ENCODE results near the gene ZNF827.

ZNF827 gene

DNA sequence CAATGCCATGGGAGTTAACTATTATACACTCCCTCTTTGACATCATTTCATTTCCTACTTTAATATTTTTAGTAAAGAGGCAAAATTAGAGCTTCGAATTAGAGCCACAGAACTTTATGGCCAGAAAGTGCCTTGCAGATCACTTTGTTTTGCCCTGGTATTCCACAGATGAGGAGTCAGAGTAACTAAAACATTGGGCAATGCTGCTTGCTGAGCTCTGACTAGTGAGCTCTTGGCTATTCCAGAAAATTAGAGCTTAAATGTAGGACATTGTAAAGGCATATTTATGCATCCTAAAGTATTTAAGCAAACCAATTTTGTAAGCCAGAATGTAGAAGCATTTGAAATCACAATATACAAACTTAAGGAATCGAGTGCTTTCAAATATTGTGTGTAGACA lies 6.3 kb upstream of the ZNF827 start:
- no peaks in the 10 kb centered on the region for H3K9me3 ChIP-seq (ENCODE audit: control insufficient read depth, low read length)

DNA sequence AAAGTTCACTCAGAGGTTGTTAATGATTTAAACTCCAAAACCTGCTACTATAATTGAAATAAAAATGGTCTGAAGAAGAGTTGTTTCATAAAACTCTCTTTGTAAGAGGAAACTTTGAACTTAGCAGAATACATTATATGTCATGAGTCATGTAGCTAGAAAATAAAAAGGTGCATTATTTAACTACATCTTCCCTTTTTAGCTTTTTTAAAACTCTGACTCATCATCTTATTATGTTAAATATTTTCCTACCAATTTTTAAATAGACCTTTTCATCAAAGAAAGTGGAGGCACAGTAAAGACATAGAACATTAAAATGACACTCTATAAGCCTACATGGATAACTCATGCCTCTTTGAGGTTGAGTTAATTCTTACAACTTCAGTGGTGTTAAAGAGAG lies 1.2 kb upstream of the ZNF827 start:
- no peak overlapping the region for H3K9ac ChIP-seq (ENCODE audit: low read length)
- H3K27me3 ChIP-seq (replicated peaks; ENCODE audit: control insufficient read depth, insufficient read depth, low read length), result no peaks in the 10 kb centered on the region
- peaks cover 24% of the 10 kb centered on the region for H3K4me1 ChIP-seq (ENCODE audit: control insufficient read depth, insufficient read depth, low read length)
- peak; percentile 46 for DNase-seq (ENCODE audit: low read depth)
- no peak overlapping the region for H3K4me3 ChIP-seq (ENCODE audit: low read length)
- no peaks in the 10 kb centered on the region for H3K9me3 ChIP-seq (ENCODE audit: control insufficient read depth, low read length)
- H3K36me3 ChIP-seq (ENCODE audit: control insufficient read depth, insufficient read depth, low read length, severe bottlenecking), result no peaks in the 10 kb centered on the region

More for the DNA sequence above, 6.3 kb upstream of the ZNF827 start:
- Histone ChIP-seq H3K4me3 (ENCODE audit: low read length) (no peak overlapping the region), H3K36me3 (ENCODE audit: control insufficient read depth, insufficient read depth, low read length, severe bottlenecking) (no peaks in the 10 kb centered on the region), H3K9ac (ENCODE audit: low read length) (no peak overlapping the region), H3K27me3 (replicated peaks; ENCODE audit: control insufficient read depth, insufficient read depth, low read length) (no peaks in the 10 kb centered on the region), H3K4me1 (ENCODE audit: control insufficient read depth, insufficient read depth, low read length) (peaks cover 3% of the 10 kb centered on the region)
- DNase-seq (ENCODE audit: low read depth), result peak; percentile 61

DNA sequence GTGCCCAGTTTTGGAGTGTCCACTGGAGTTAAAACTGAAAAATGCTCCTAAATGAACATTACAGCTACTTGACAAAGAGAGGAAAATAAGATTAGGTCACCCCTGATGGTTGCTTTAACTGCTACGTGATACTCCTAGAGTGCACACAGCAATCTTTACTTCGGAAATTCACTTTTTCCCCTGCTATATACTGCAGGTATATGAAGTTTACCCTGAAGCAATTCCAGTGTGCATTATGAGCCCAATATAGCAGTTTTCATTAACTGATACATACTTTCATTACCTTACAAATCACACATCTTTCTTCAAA lies 773 bp upstream of the ZNF827 start:
- Histone ChIP-seq H3K36me3 (ENCODE audit: control insufficient read depth, insufficient read depth, low read length, severe bottlenecking) (no peaks in the 10 kb centered on the region), H3K4me3 (ENCODE audit: low read length) (peak overlapping the region; percentile 99), H3K27me3 (replicated peaks; ENCODE audit: control insufficient read depth, insufficient read depth, low read length) (no peaks in the 10 kb centered on the region), H3K9me3 (ENCODE audit: control insufficient read depth, low read length) (no peaks in the 10 kb centered on the region), H3K4me1 (ENCODE audit: control insufficient read depth, insufficient read depth, low read length) (peaks cover 29% of the 10 kb centered on the region), H3K9ac (ENCODE audit: low read length) (peak overlapping the region; percentile 95)
- peak; percentile 47 for DNase-seq (ENCODE audit: low read depth)

DNA sequence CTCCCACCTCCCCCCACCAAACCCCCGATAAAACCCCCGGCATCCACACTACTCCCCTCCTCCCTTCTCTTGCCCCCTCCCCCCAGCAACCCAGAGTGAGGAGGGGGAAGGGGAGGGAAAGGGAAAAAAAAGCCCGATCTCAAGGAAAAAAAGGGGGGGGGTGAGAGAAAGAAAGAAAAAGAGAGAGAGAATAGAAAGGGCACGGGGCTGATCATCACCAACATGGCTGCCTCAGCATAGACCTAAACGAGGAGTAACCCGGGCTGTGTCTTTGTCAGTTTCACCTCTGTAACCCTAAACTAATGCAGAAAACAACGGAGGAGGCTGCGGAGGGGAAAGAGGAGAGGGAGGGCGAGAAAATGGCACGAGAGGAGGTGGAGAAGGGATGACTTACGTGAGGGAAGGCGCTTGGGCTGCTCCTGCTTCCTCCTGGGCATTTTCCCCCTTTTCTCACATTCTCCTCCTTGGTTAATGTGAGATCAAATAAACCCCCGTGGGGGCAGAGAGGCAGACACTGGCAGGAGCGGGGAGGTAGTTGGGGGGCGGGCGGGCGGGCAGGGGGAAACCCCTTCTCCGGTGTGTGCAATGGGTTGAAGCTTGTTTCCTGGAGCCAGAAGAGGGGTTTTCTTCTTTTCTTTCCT lies 532 bp downstream of the ZNF827 start:
- peak; percentile 66 for DNase-seq (ENCODE audit: low read depth)
- peak overlapping the region; percentile 99 for H3K4me3 ChIP-seq (ENCODE audit: low read length)
- H3K36me3 ChIP-seq (ENCODE audit: control insufficient read depth, insufficient read depth, low read length, severe bottlenecking), result no peaks in the 10 kb centered on the region
- no peaks in the 10 kb centered on the region for H3K27me3 ChIP-seq (replicated peaks; ENCODE audit: control insufficient read depth, insufficient read depth, low read length)
- peaks cover 30% of the 10 kb centered on the region for H3K4me1 ChIP-seq (ENCODE audit: control insufficient read depth, insufficient read depth, low read length)
- H3K9me3 ChIP-seq (ENCODE audit: control insufficient read depth, low read length), result no peaks in the 10 kb centered on the region
- peak overlapping the region; percentile 95 for H3K9ac ChIP-seq (ENCODE audit: low read length)

DNA sequence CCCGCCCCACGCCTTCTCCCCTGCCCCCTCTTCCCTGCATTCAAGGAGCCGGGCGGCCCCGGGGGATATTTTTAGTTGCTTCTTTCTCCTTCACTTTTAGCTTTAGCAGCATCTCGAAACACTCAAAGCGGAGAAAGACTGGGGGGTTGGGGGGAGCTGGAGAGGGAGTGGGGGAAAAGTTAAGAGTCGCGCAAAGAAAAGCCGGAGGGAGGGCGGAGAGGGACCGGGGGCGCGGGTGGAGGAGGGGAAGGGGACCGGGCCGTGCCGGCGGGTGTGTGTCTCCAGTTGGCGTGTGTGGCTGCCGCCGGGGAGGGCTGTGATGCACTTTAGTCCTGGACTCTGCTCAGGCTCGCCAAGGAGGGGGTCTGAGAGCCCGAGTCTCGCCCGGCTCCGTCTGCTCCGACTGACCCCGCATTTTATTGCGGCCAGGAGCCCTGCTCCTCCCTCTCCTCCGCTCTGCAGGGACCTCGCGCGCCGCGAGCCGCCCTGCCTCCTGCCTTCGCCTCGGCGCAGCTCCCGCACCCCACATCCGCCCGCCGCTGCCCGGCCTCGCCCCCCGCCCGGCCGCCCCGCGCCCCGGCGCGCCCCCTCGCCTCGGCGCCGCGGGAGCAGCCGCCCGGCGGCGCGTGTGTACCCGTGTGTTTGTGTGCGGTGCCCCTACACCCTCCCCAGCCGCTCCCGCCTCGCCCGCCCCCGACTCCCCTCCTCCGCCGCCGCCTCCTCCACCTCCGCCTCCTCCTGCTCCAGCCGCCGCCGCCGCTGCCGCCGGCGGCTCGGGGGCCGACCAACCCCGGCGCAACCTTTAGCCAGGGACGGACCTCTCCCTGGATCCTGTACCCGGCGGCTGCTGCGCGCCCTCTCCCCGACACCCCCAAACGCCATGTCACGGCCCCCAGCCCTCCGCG lies 1.4 kb downstream of the ZNF827 start:
- Histone ChIP-seq H3K36me3 (ENCODE audit: control insufficient read depth, insufficient read depth, low read length, severe bottlenecking) (no peaks in the 10 kb centered on the region), H3K4me3 (ENCODE audit: low read length) (peak overlapping the region; percentile 99), H3K4me1 (ENCODE audit: control insufficient read depth, insufficient read depth, low read length) (peaks cover 30% of the 10 kb centered on the region), H3K9ac (ENCODE audit: low read length) (peak overlapping the region; percentile 96), H3K27me3 (replicated peaks; ENCODE audit: control insufficient read depth, insufficient read depth, low read length) (no peaks in the 10 kb centered on the region), H3K9me3 (ENCODE audit: control insufficient read depth, low read length) (no peaks in the 10 kb centered on the region)
- DNase-seq (ENCODE audit: low read depth), result peak; percentile 76

DNA sequence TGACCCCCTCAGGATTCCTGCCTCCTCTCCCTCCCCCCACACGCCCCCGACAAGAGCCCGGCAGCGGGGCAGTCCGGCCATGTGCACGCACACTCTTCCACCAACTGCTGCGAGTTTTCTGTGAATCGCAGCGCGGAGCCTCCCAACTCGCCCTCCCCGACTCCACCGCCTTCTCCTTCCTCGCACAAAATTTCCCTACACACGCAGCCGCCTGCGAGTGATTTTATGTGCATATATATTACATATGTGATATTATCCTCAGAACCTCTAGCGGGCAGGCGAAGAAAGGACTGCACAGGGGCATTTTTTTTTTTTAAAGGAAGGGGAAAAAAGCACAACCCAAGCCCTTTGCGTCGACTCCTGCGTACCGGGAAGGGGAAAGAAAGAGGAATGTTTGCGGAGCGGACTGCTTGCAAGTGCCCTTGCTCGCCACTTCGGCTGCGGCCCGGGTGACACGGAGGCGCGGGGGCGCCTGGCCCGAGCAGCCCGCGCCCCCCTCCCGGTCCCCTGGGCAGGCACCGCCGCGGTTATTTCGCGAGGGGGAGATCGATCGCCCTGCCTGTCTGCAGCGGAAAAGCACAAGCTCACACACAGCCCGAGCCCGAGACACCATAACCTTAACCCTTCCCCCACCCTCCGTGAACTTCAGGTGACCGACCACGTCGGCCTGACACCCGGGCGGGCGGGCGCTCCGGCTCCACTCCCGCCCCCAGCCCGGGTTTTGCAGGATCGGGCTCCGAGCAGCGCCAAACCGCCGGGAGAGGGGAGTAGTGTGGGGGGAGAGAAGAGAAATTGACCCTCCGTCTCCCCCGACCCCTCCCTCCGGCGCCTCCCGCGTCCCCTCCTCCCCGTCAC lies 2.3 kb downstream of the ZNF827 start:
- H3K4me1 ChIP-seq (ENCODE audit: control insufficient read depth, insufficient read depth, low read length), result peaks cover 30% of the 10 kb centered on the region
- peak overlapping the region; percentile 96 for H3K9ac ChIP-seq (ENCODE audit: low read length)
- peak; percentile 85 for DNase-seq (ENCODE audit: low read depth)
- H3K4me3 ChIP-seq (ENCODE audit: low read length), result peak overlapping the region; percentile 94
- no peaks in the 10 kb centered on the region for H3K9me3 ChIP-seq (ENCODE audit: control insufficient read depth, low read length)
- H3K27me3 ChIP-seq (replicated peaks; ENCODE audit: control insufficient read depth, insufficient read depth, low read length), result no peaks in the 10 kb centered on the region
- H3K36me3 ChIP-seq (ENCODE audit: control insufficient read depth, insufficient read depth, low read length, severe bottlenecking), result no peaks in the 10 kb centered on the region

DNA sequence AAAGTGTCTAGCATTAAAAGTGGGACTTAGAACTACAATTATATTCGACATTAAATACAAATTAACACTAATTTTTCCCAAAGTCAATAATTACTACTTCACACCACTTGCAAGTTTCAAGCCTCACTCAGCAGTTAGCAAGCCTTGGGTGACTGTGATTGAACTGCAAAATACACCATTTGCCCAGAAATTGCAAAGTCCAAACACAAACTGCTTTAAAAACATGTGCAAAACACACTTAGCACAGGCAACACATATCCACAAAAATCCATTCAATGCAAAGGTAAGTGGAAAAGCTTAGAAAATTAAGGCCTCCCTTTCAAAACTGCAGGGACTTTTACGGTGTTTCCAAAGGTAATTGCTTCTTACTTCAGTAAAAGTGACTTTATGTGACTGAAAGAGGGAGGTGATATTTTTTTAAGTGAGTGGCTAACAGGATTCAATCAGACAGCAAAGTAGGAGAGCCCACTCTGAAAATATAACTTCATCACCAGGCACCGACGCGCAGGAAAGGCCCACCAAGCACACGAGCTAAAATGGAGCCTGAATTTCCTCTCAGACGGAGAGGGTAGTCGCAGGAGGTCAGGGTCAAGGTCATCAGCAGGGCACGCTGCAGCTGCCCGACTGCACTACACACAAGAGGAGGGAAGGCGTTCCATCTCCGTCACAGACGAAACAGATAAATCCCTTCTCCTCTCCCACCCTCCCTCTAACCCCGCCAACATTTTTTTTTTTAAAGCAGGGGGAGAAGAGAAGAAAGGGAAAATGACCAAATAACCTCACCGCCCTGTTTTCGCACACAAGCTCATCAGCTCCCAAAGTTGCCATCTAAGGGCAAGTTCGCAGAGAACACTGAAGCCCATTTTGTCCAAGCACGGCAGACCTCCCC lies 3.1 kb downstream of the ZNF827 start:
- DNase-seq (ENCODE audit: low read depth), result peak; percentile 18

DNA sequence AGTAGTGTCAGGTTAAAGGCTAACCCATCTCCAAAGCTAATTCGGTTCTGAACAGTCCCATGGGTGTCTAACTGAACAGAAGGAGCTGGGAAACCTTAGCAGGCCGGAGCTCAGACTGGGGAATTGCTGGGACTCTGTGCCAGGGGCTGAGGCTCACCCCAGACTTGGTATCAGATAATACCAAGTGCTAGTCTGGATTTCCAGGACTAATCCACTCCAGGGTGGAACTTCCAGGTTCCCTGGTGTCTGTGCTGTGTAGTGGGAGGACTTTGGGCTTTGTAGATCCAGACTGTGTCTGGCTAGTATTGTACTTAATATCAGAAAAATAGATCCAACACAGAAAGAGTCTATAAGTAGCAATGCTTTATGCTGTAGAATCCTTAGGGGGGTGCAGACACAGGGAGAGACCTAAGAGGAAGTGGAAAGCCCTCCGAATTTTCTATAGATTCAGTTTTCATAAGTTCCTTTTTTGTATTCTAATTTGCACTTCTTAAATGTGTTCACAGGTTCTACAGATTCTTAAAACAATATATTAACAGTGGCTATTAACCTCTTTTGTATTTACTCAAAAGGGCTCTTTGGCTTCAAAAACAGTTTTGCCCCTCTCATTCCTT lies 4.1 kb downstream of the ZNF827 start:
- Histone ChIP-seq H3K9me3 (ENCODE audit: control insufficient read depth, low read length) (no peaks in the 10 kb centered on the region), H3K36me3 (ENCODE audit: control insufficient read depth, insufficient read depth, low read length, severe bottlenecking) (no peaks in the 10 kb centered on the region), H3K4me3 (ENCODE audit: low read length) (no peak overlapping the region), H3K27me3 (replicated peaks; ENCODE audit: control insufficient read depth, insufficient read depth, low read length) (no peaks in the 10 kb centered on the region), H3K9ac (ENCODE audit: low read length) (peak overlapping the region; percentile 96), H3K4me1 (ENCODE audit: control insufficient read depth, insufficient read depth, low read length) (peaks cover 23% of the 10 kb centered on the region)
- no peak for DNase-seq (ENCODE audit: low read depth)

More for the DNA sequence above, 3.1 kb downstream of the ZNF827 start:
- no peaks in the 10 kb centered on the region for H3K9me3 ChIP-seq (ENCODE audit: control insufficient read depth, low read length)
- peak overlapping the region; percentile 96 for H3K9ac ChIP-seq (ENCODE audit: low read length)
- H3K4me3 ChIP-seq (ENCODE audit: low read length), result peak overlapping the region; percentile 94
- H3K27me3 ChIP-seq (replicated peaks; ENCODE audit: control insufficient read depth, insufficient read depth, low read length), result no peaks in the 10 kb centered on the region
- peaks cover 30% of the 10 kb centered on the region for H3K4me1 ChIP-seq (ENCODE audit: control insufficient read depth, insufficient read depth, low read length)
- no peaks in the 10 kb centered on the region for H3K36me3 ChIP-seq (ENCODE audit: control insufficient read depth, insufficient read depth, low read length, severe bottlenecking)

DNA sequence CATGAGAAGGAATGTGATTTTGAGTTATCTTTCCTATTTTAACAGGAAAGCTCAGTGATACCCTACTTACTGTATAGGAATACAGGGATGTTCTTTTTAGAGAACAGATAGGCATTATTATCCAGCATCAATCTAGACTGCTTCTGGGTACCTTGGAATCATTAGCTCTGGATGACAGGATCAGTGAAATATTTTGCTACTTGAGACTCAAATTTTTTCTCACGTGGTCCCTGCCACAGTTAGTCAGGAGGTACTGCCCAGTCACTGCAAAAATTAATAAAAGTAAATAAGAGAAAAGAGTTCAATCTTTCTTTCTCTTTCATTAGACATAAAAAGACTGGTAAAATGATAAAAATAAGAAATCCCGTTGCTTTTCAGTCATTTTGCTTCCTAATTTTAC lies 5.5 kb downstream of the ZNF827 start:
- no peak overlapping the region for H3K4me3 ChIP-seq (ENCODE audit: low read length)
- no peaks in the 10 kb centered on the region for H3K36me3 ChIP-seq (ENCODE audit: control insufficient read depth, insufficient read depth, low read length, severe bottlenecking)
- no peaks in the 10 kb centered on the region for H3K9me3 ChIP-seq (ENCODE audit: control insufficient read depth, low read length)
- peaks cover 16% of the 10 kb centered on the region for H3K4me1 ChIP-seq (ENCODE audit: control insufficient read depth, insufficient read depth, low read length)
- no peaks in the 10 kb centered on the region for H3K27me3 ChIP-seq (replicated peaks; ENCODE audit: control insufficient read depth, insufficient read depth, low read length)
- DNase-seq (ENCODE audit: low read depth), result peak; percentile 40
- no peak overlapping the region for H3K9ac ChIP-seq (ENCODE audit: low read length)

DNA sequence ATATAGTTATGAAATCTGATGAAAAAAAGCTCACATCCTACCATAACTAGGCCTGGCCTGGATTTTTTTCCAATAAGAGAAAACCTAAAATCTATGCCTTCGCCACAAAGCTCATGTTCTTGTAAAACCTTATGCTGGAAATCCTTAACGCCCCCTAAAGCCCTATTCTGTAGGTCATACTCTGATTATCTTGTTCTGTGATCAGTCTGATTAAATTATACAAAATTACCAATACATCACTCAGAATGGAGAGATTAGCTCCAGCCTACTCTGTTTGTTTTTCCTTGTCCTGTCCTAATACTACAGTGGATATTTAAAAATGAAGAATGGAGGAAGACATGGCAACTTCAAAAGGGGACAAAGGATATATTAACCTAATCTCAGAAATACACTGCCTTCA lies 7.2 kb downstream of the ZNF827 start:
- H3K9me3 ChIP-seq (ENCODE audit: control insufficient read depth, low read length), result no peaks in the 10 kb centered on the region
- peaks cover 22% of the 10 kb centered on the region for H3K4me1 ChIP-seq (ENCODE audit: control insufficient read depth, insufficient read depth, low read length)
- no peak overlapping the region for H3K4me3 ChIP-seq (ENCODE audit: low read length)
- no peaks in the 10 kb centered on the region for H3K27me3 ChIP-seq (replicated peaks; ENCODE audit: control insufficient read depth, insufficient read depth, low read length)
- no peak for DNase-seq (ENCODE audit: low read depth)
- no peak overlapping the region for H3K9ac ChIP-seq (ENCODE audit: low read length)
- H3K36me3 ChIP-seq (ENCODE audit: control insufficient read depth, insufficient read depth, low read length, severe bottlenecking), result no peaks in the 10 kb centered on the region
